CD4-positive, alpha-beta T cell treated with Interferon gamma for 1 hour (primary cell): ENCODE results near the gene AIPL1.
A peak's percentile ranks its signal among the peaks of the same experiment; 100 is the strongest.
"Not testable (repeated sequence)": the region's sequence is repeated elsewhere in the genome, so short reads cannot be mapped to it uniquely, and the experiment has no call there.

Source experiments
- DNase-seq: peaks from one replicate; pipeline ENCODE4 v3.0.0-alpha.2; 2020

Gene AIPL1, protein sequence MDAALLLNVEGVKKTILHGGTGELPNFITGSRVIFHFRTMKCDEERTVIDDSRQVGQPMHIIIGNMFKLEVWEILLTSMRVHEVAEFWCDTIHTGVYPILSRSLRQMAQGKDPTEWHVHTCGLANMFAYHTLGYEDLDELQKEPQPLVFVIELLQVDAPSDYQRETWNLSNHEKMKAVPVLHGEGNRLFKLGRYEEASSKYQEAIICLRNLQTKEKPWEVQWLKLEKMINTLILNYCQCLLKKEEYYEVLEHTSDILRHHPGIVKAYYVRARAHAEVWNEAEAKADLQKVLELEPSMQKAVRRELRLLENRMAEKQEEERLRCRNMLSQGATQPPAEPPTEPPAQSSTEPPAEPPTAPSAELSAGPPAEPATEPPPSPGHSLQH

DNA sequence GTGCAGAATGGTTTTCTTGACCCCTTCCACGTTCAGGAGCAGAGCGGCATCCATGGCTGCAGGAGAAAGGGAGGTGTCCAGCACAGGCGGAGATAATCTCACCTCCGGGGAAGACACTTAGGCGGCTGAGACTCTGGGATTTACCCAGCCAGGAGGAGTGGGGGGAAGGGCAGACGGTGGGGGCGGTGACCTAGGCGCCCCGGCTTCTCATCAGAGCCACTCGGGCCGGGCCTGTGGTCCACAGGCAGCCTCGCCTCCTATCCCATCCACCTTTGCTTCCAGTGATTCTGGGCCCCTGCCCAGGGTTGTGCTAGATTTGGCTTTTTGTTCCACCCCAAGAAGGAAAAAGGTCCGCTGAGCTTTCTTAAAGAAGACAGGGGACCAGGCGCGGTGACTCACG is at the start of gene AIPL1:
TSS of gene AIPL1 (minus strand) at position 71 of the 400 bp plus-strand sequence. CDS start at position 54, 17 bp downstream.
- DNase-seq: no peak

DNA sequence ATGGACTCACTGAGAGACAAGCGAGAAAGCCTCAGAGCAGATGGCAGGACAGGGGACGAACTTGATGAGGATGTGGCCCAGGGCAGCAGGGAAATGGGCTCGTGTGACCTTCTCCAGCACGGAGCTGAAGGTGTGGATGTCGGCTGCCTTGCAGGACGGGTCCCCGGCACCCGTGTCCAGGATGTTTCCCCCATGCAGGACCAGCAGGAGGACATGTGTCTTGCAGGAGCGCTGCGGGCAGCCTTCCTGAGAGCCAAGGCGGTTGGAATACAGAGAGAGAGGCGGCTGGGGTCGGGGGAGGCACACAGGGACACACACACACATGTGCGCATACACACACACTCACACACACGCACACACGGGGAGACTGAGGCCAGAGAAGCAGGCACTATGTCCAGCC is 48.6 kb upstream of the AIPL1 start:
- no peak for DNase-seq

DNA sequence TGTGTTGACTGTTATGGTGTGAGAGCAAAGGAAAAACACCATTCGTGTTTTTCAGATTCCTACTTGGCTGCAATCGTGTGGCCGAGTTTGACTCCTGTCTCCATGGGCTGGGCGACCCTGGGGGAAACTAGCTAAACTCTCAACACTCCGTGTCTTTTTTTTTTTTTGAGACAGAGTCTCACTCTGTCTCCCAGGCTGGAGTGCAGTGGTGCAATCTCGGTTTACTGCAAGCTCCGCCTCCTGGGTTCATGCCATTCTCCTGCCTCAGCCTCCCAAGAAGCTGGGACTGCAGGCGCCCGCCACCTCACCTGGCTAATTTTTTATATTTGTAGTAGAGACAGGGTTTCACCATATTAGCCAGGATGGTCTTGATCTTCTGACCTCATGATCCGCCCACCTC is 47.9 kb upstream of the AIPL1 start:
- DNase-seq: not testable (repeated sequence)

GRCh38 chr17:6482105-6482455 is 47.2 kb upstream of the AIPL1 start:
- no peak for DNase-seq

- no peak for DNase-seq
These were observed 45.4 kb upstream of the AIPL1 start for GRCh38 chr17:6480303-6480675.

DNA sequence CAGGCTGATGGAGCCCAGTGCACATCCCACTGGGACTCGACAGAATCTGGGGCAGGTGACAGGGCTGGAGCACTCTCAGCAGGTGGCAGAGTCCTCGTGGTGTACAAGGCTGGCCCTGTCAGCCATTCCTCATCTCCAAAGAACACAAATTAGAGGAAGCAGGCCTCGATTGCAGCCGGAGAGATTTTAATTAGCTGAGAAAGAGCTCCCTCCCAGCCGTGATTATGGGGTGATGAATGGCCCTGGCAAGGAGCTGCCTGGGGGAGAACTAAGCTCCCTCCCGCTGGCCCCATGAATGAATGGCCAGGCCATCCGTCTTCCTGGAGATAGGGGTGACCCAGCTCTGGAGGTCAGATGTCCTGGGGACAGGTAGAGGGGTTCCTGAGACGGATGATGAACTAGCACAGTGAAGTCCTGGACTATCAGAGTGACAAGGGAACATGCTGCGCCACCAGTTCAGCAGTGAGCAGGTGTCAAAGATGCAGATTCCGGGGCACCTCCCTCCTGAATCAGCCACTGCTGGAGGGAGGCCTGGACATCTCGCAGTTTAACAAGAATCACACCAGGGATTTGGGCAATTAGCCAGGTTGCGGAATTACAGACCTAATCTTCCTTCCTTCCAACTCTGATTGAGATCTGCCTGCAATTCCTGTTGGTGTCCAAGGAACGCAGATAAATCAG is 44.8 kb upstream of the AIPL1 start:
- no peak for DNase-seq

DNA sequence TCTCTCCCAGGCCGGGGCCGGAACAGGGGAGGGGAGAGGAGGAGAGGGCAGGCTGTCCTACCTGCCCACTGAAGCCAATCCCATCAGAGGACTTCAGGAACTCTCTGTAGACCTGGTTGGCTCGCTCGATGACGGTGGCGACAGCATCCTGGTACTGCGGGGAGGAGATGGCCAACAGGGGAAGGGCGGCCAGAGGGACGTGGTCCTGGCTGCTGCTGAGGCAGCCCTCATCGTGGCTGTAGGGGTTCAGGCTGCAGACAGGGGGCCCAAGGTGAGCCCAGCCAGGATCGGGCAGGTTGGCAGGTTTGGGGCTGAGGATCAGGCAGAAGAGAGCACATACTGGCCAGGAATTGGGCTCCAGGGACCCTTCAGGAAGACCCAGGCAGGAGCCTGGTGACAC is 43.6 kb upstream of the AIPL1 start:
- DNase-seq: no peak

DNA sequence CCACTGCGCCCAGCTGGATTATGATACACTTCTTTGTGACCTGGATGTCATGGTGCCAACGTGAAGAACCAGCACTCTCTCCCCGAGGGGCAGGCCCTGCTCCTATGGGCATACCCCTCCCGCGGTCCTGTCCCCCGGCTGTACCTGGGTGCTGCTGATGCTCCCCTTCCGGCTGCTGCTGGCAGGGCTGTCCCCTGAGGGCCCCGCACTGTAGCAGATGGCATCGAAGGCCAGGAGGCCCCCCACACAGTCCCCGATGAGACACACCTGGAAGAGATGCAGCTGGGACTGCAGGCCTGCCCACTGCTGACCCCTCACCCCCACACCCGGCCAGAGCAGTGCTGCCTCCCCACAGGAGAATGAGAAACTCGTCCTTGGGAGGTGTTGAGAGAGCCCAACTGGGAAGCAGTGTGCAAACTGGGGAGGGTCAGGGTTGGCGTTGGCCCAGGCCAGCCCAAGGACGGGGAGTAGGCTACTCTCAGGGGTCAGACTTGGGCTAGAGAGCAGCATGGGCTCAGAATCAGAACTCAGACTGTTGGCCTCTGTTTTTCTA is 43.0 kb upstream of the AIPL1 start:
- no peak for DNase-seq

DNA sequence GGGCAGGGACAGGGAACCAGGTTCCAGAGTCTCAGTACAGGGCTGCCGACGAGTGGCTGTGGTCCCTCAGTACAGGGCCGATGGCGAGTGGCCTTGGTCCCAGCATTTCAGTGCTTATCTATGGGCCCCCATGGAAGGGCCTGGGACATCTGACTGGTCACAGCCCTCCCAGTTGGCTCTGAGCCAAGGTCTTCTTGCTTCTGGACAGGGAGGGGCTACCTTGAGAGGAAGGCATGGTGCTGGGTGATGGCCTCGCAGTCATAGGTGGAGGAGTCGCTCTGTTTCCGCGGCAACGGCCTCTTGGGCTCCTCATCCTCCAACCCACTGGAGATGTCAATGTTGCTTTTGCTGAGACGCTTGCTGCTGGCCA is 41.9 kb upstream of the AIPL1 start:
- no peak for DNase-seq

GRCh38 chr17:6476076-6476809 is 41.3 kb upstream of the AIPL1 start:
- no peak for DNase-seq

DNA sequence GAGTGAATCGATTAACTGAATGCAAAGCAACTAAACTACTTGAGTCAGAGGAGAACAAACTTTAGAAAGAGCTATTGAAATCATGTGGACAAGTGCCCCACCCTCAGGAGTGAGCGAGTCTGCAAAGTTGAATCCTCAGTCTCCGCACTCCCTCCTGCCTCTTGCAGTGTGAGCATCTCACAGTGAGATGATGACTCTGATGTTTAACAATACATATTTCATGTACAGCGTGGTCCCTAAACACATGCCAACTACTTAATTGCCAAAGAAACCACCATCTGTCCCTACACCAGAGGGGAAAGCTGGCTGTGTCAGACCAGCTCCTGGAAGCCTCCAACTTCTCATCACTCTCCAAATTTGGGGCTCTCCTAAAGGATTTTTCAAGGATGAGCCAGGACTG is 40.5 kb upstream of the AIPL1 start:
- DNase-seq: no peak

GRCh38 chr17:6474906-6475305 is 40.0 kb upstream of the AIPL1 start:
- no peak for DNase-seq

GRCh38 chr17:6474376-6474775 is 39.5 kb upstream of the AIPL1 start:
- no peak for DNase-seq

DNA sequence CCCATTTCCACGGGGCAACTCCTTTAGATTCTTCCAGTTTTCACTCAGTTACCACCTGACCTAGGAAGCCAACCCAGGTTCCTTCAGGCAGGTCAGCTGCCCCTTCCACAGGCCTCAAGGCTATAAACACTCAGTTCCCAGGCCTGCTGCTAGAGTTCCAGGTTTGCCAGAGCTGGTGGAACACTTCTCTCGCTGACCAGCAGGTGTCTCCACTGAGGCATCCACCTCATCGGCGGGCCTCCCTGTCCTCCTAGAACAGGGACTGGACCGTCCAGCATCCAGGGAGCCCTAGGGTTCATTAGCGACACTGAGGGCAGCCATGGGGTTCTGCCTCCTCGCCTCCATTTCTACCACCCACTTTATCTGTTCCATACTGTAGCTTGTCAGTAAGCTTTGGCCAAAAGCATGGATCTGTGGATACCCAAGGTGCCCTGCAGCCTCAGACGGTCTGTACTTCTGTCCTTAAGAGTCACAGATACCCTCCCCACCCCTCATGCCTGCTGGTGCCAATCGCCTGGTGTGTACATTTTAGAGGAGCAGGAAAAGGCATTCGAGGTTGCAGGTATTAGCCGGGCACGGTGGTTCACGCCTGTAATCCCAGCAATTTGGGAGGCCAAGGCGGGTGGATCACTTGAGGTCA is 38.3 kb upstream of the AIPL1 start:
- DNase-seq: peak; percentile 55

- DNase-seq: no peak
These were observed 37.6 kb upstream of the AIPL1 start for GRCh38 chr17:6472517-6472916.

GRCh38 chr17:6471531-6472465 is 36.9 kb upstream of the AIPL1 start:
- DNase-seq: no peak

- DNase-seq: no peak
These were observed 36.0 kb upstream of the AIPL1 start for GRCh38 chr17:6470751-6471521.

DNA sequence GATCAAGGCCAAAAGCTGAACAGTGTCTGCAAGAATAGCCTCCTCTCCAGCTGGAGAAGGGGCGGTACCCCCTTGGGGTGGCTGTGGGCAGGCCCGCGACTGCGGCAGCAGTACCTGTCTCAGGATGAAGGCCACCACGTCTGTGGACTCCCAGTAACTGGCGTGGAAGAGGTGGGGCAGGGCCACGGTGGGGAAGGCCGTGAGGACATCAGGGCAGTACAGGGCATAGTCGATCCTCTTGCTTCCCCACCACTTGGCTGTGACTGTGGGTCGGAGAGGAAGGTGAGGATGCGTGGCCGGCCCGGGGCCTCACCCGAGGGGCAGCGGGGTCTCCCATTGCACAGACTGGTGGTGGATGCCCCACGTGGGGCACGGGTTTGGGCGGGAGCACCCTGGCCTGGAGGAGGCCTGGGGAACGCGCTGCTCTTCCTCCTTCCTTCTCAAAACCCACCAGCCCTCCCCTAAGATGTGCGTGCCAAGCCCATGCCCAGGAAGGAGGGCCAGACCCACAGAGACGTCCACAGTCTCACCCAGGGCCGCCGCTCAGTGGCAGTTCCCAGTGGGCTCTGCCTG is 35.3 kb upstream of the AIPL1 start:
- no peak for DNase-seq

DNA sequence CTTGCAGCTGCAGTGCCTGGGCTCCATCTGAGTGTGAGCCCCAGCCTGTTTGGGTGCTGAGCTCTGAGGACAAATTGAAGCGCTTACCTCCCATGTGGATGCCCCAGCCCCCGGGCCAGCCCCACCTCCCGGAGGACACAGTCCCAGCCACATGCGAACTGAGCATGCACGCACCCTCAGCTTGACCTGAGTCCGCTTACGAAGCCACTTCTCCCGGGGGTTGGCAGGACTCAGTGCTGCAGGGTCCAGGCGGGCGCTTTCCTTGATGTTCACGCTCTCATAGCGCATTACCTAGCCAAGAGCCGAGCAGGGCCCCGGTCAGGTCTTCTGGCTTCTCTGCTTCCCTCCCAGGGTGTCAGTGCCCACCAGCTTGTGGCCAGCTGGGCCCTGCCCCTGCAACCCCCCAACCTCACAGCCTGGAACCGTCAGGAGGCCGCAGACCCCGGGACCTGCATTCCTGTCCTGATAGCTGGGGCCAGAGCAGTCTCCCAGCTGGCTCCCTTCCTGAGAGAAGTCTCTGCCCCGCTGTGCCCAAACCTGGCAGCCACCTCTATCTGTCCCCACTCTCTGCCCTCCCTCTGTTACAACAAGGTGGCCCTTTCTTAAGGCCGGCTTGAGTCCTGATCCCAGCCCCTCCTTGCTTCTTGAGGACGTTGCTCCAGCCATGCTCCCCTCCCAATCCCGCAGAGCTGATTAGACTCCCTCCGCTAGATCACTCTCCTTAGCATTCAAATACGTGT is 33.3 kb upstream of the AIPL1 start:
- no peak for DNase-seq

- DNase-seq: no peak
These were observed 32.6 kb upstream of the AIPL1 start for GRCh38 chr17:6467567-6467966.
